HEK293 (cell line): Measurements from ENCODE around the gene PLCB1.

Experiments
- KLF1 ChIP-seq: fragments of 450-650 bp; formaldehyde crosslinking; IDR thresholded peaks from 2 replicates; pipeline ENCODE4 v1.5.1; 2016; ENCODE audit warnings: missing biosample characterization, missing genetic modification characterization
- ZBTB20 ChIP-seq: fragments of 450-650 bp; formaldehyde crosslinking; IDR thresholded peaks from 2 replicates; pipeline ENCODE4 v1.5.1; 2016; ENCODE audit warnings: missing biosample characterization, missing genetic modification characterization
- ZNF174 ChIP-seq: fragments of 450-650 bp; formaldehyde crosslinking; IDR thresholded peaks from 2 replicates; pipeline ENCODE4 v1.5.0; 2017; ENCODE audit warnings: missing biosample characterization, mild to moderate bottlenecking, missing genetic modification characterization
- ZNF239 ChIP-seq: fragments of 450-650 bp; formaldehyde crosslinking; IDR thresholded peaks from 2 replicates; pipeline ENCODE4 v1.5.1; 2016; ENCODE audit warnings: missing biosample characterization, missing genetic modification characterization
- ZNF433 ChIP-seq: fragments of 450-650 bp; formaldehyde crosslinking; IDR thresholded peaks from 2 replicates; pipeline ENCODE4 v1.5.1; 2016; ENCODE audit warnings: missing biosample characterization, missing genetic modification characterization, low read depth
- ZNF501 ChIP-seq: fragments of 450-650 bp; formaldehyde crosslinking; IDR thresholded peaks from 2 replicates; pipeline ENCODE4 v1.5.1; 2016; ENCODE audit warnings: missing biosample characterization, missing genetic modification characterization
- ZNF747 ChIP-seq: fragments of 450-650 bp; formaldehyde crosslinking; IDR thresholded peaks from 2 replicates; pipeline ENCODE4 v1.5.1; 2016; ENCODE audit warnings: missing biosample characterization, missing genetic modification characterization
- TF ChIP-seq, protein P1 (sequence below): fragments of 450-650 bp; formaldehyde crosslinking; IDR thresholded peaks from 2 replicates; pipeline ENCODE4 v1.5.1; 2016; ENCODE audit warnings: missing biosample characterization, missing genetic modification characterization, low read depth
- TF ChIP-seq, protein P2 (sequence below): fragments of 450-650 bp; formaldehyde crosslinking; IDR thresholded peaks from 2 replicates; pipeline ENCODE4 v1.5.1; 2016; ENCODE audit warnings: missing biosample characterization, missing genetic modification characterization

DNA sequence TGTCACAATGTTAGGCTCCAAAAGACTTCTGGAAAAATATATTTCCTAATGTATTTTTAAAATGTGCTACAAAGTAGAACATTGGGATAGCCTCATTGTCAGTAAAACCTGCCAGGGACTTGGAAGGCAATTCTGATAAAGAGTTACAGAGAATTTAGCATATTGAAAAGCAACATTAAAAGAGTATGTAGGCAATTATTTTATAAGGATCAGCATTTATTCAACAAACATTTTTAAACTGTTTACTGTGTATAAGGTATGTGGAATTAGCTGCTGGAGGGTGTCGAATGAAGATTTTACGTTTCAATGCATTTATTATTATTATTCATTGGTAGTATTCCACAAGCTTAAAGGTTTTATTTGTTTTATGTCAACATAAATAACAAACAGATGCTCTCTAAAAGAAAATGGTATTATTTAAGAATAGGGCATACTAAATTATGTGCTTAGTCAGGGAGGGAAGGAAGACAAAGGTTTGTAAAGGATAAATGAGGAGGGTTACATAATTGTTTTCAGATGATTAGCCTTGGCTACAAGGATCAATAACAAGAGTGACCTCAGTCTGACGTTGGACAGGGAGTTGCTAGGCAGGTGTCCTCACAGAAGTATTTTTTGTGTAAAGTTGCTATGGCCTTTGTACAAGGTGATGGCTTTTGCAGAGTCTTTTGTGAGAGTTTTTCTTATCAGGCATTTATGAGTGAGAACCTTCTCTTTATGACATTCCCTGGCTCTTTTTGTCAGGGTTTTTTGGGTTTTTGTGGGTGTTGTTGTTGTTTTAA is 623.5 kb downstream of the PLCB1 start:
- no peak for TF ChIP-seq ZNF239 (tag by site-specific recombination)
- TF ChIP-seq KLF1, result no peak
- TF ChIP-seq, protein P1, sequence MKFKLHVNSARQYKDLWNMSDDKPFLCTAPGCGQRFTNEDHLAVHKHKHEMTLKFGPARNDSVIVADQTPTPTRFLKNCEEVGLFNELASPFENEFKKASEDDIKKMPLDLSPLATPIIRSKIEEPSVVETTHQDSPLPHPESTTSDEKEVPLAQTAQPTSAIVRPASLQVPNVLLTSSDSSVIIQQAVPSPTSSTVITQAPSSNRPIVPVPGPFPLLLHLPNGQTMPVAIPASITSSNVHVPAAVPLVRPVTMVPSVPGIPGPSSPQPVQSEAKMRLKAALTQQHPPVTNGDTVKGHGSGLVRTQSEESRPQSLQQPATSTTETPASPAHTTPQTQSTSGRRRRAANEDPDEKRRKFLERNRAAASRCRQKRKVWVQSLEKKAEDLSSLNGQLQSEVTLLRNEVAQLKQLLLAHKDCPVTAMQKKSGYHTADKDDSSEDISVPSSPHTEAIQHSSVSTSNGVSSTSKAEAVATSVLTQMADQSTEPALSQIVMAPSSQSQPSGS (tag by site-specific recombination), result no peak
- no peak for TF ChIP-seq ZBTB20
- TF ChIP-seq ZNF747, result no peak
- TF ChIP-seq ZNF174, result no peak
- no peak for TF ChIP-seq ZNF501 (tag by site-specific recombination)
- TF ChIP-seq, protein P2, sequence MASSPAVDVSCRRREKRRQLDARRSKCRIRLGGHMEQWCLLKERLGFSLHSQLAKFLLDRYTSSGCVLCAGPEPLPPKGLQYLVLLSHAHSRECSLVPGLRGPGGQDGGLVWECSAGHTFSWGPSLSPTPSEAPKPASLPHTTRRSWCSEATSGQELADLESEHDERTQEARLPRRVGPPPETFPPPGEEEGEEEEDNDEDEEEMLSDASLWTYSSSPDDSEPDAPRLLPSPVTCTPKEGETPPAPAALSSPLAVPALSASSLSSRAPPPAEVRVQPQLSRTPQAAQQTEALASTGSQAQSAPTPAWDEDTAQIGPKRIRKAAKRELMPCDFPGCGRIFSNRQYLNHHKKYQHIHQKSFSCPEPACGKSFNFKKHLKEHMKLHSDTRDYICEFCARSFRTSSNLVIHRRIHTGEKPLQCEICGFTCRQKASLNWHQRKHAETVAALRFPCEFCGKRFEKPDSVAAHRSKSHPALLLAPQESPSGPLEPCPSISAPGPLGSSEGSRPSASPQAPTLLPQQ (tag by site-specific recombination), result no peak
- TF ChIP-seq ZNF433 (tag by site-specific recombination), result no peak
